ENCODE results near the gene RAB40C. TPM values are rescaled to one million over a fixed set of nuclear protein-coding genes. Genes with fewer than 3 reads are reported as not detected.
A peak's percentile ranks its signal among the peaks of the same experiment; 100 is the strongest.

The RAB40C gene
- total RNA-seq, 1 donor = 11.2 TPM

DNA sequence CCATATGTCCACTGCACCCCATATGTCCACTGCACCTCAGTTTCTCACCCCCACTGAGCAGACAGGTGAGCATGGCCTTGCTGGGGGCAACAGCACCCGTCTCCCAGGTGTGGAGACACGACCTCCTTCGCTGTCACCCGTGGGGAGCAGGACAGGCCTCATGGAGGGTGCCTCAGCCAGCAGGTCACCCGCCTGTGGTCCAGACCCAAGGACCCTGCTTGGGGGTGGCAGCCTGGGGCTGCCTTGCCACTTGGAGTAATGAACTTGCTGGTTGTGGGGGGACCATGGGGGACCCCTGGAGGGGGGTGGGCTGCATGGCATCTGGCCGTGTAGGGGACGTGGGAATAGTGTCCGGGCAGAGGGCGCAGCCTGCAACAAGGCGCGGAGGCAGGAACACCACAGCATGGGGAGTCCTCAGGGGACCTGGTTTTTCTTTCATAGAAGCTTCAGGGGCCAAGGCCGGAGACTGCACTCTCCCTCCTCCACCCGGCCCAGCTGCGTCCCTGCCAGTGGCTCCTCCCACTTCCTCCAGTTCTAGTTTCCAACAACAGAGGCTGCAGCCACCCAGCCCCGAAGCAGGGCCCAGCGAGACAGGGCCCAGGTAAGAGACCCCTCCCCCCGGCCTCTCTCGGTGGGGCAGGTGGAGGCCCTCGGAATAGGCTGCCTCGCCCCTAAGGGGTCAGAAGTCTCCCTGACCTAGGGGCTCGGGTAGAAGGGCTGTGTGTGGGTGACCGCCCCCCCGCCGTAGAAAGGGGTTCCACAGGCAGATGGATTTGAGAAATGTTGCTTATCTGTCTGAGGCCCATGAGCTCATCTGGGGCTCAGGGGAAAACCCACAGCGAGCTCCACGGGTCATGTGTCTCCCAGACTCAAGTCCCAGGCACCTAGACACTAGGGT lies 23.1 kb upstream of the RAB40C start, which contains the start of gene NHLRC4:
TSS of gene NHLRC4 (plus strand) at position 531 of the 898 bp plus-strand sequence. CDS start 1,043 bp downstream, outside the sequence.
- Histone ChIP-seq H3K27me3 (ENCODE audit: insufficient read depth, low read length) (peaks cover 9% of the 10 kb centered on the region), H3K36me3 (ENCODE audit: insufficient read depth, low read length) (no peaks in the 10 kb centered on the region), H3K9me3 (ENCODE audit: low read depth, low read length) (no peaks in the 10 kb centered on the region), H3K79me2 (ENCODE audit: insufficient read depth, low read length) (peaks cover 20% of the 10 kb centered on the region), H3K4me2 (ENCODE audit: insufficient read depth, low read length) (peak within 1 kb of the TSS; percentile 28), H2AFZ (ENCODE audit: low read length) (no peak within 1 kb of the TSS), H3K4me3 (ENCODE audit: insufficient read depth, low read length) (peak within 1 kb of the TSS; percentile 13), H3K27ac (ENCODE audit: low read depth, low read length) (no peak within 1 kb of the TSS), H4K20me1 (ENCODE audit: insufficient read depth, low read length) (no peaks in the 10 kb centered on the region), H3K4me1 (ENCODE audit: insufficient read depth, low read length) (peaks cover 5% of the 10 kb centered on the region)
- peak; percentile 98 for DNase-seq (ENCODE audit: insufficient read length, low spot score, missing footprints)
- TF ChIP-seq, protein P1, sequence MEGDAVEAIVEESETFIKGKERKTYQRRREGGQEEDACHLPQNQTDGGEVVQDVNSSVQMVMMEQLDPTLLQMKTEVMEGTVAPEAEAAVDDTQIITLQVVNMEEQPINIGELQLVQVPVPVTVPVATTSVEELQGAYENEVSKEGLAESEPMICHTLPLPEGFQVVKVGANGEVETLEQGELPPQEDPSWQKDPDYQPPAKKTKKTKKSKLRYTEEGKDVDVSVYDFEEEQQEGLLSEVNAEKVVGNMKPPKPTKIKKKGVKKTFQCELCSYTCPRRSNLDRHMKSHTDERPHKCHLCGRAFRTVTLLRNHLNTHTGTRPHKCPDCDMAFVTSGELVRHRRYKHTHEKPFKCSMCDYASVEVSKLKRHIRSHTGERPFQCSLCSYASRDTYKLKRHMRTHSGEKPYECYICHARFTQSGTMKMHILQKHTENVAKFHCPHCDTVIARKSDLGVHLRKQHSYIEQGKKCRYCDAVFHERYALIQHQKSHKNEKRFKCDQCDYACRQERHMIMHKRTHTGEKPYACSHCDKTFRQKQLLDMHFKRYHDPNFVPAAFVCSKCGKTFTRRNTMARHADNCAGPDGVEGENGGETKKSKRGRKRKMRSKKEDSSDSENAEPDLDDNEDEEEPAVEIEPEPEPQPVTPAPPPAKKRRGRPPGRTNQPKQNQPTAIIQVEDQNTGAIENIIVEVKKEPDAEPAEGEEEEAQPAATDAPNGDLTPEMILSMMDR (IDR thresholded peaks at IDR 0.05; ENCODE audit: extremely low read depth, low read depth, low read length) = no peak

DNA sequence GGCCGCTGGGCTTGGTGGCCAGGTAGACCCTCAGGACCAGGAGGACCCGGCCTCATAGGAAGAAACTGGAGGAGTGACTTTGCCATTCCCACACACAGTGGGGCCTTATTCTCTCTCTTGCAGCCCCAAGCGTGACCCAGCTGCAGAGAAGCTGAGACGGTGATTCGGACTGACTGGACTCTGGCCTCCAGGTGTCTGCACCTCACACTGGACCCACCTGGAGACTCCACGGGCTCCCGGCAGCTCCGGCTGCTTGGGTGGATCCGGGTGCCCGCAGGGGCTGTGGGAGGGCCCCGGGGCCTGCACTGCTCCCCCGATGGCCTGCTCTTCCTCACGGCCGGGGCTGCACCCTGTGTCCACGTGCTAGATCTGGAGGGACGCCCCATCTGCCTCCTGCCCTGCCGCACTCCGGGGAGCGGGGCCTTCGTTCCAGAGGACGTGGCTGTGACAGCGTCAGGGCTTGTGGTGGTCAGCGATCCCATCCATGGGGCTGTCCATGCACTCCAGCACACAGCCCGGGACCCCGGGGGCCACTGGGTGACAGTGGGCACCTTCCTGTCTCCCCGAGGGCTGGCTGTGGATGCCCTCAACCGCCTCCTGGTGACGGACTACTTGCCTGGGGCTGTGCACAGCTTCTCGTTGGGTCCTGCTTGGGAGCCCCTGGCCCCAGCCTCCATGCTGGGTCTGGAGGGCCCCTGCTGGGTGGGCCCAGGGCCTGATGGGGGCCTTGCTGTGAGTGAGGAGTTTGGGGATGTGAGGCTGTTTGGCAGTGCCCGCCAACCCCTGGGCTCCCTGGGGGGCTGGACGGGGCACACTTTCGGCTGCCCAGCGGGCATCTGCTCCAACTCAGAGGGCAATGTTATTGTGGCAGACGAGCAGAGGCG lies 22.3 kb upstream of the RAB40C start:
- Histone ChIP-seq H3K4me1 (ENCODE audit: insufficient read depth, low read length) (peaks cover 5% of the 10 kb centered on the region), H3K4me3 (ENCODE audit: insufficient read depth, low read length) (no peak overlapping the region), H3K9me3 (ENCODE audit: low read depth, low read length) (no peaks in the 10 kb centered on the region), H3K27me3 (ENCODE audit: insufficient read depth, low read length) (peaks cover under 1% of the 10 kb centered on the region), H3K27ac (ENCODE audit: low read depth, low read length) (no peak overlapping the region), H4K20me1 (ENCODE audit: insufficient read depth, low read length) (peaks cover under 1% of the 10 kb centered on the region), H2AFZ (ENCODE audit: low read length) (no peak overlapping the region), H3K36me3 (ENCODE audit: insufficient read depth, low read length) (no peaks in the 10 kb centered on the region), H3K4me2 (ENCODE audit: insufficient read depth, low read length) (no peak overlapping the region), H3K79me2 (ENCODE audit: insufficient read depth, low read length) (peaks cover 29% of the 10 kb centered on the region)
- TF ChIP-seq, protein P1 (IDR thresholded peaks at IDR 0.05; ENCODE audit: extremely low read depth, low read depth, low read length) = no peak
- DNase-seq (ENCODE audit: insufficient read length, low spot score, missing footprints) = no peak

DNA sequence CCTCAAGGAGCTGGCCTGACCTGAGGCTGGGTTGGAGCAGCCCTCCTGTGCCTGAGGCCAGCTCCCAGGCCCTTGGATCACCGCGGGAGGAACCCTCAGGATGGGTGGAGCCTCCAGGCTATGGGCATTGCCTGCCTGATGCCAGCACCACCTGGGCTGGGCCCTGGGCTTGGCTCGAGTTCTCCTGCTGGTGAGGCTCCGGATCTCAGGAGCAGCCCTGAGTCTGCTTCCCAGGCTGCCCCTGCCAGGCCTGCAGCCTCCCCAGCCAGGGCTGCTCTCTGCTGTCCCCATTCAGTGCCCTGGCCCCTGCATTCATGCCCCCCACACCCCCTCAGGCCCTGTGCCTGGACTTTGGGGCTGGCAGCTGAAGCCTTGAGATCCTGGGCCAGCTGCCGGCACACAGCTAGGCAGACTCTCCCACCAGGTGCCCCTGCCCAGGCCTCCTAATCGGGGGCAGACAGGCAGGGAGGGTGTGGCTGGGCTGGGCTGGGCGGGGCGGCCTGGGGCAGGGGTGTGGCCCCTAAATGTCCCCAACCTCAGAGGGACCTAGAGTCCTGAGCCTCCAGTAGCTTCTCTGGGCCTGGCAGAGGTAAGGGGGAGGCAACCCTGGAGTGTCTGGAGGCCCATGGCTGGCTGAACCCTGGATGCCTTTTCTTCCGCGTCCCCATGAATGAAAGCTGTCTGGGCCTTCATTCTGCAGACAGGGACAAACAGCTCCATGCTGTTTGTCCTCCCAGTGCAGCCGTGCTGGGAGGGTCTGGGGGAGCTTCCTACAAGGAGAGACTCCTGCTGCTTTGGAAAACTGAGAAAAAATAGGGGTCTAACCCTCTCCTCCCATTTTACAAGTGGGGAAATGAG lies 21.2 kb upstream of the RAB40C start:
- Histone ChIP-seq H3K4me2 (ENCODE audit: insufficient read depth, low read length) (peak overlapping the region; percentile 86), H3K27ac (ENCODE audit: low read depth, low read length) (no peak overlapping the region), H4K20me1 (ENCODE audit: insufficient read depth, low read length) (peaks cover 7% of the 10 kb centered on the region), H3K27me3 (ENCODE audit: insufficient read depth, low read length) (no peaks in the 10 kb centered on the region), H2AFZ (ENCODE audit: low read length) (no peak overlapping the region), H3K9me3 (ENCODE audit: low read depth, low read length) (no peaks in the 10 kb centered on the region), H3K79me2 (ENCODE audit: insufficient read depth, low read length) (peaks cover 34% of the 10 kb centered on the region), H3K36me3 (ENCODE audit: insufficient read depth, low read length) (no peaks in the 10 kb centered on the region), H3K4me1 (ENCODE audit: insufficient read depth, low read length) (peaks cover 5% of the 10 kb centered on the region), H3K4me3 (ENCODE audit: insufficient read depth, low read length) (peak overlapping the region; percentile 88)
- peak; percentile 86 for DNase-seq (ENCODE audit: insufficient read length, low spot score, missing footprints)
- TF ChIP-seq, protein P1 (IDR thresholded peaks at IDR 0.05; ENCODE audit: extremely low read depth, low read depth, low read length) = no peak
